Thymus (tissue), 2 donors: ENCODE measurements around the gene TMEM44. TPM values are rescaled to one million over a fixed set of nuclear protein-coding genes. Genes with fewer than 3 reads are reported as not detected.

Experiments
- polyA plus RNA-seq: library from polyadenylated mRNA; stranded (reverse); fragments of 200-250 nt; gene quantifications from one replicate; pipeline ENCODE4 v1.2.3, GENCODE V29; 2013
- total RNA-seq: library from RNA; stranded (reverse); fragments of 120-200 nt; gene quantifications from one replicate; pipeline ENCODE4 v1.2.4, GENCODE V29; 2013
- donor health status: healthy.

The TMEM44 gene
- total and polyA plus RNA-seq, 2 donors, result 2.4 to 7.1 TPM

Other genes with a start within 250 kb of the TMEM44 start
- 0.14 TPM for gene GP5, start 234.2 kb downstream of the TMEM44 start, total RNA-seq
- 0.64 TPM for gene GP5, start 234.2 kb downstream of the TMEM44 start, polyA plus RNA-seq
- gene ATP13A3, start 146.4 kb downstream of the TMEM44 start, total RNA-seq, result 40.1 TPM
- 18.9 TPM for gene ATP13A3, start 146.4 kb downstream of the TMEM44 start, polyA plus RNA-seq
- gene LSG1, start 38.8 kb upstream of the TMEM44 start, total RNA-seq, result 29.5 TPM
- gene LSG1, start 38.8 kb upstream of the TMEM44 start, polyA plus RNA-seq, result 21.7 TPM
- gene FAM43A, start 52.5 kb upstream of the TMEM44 start, total RNA-seq, result 3.7 TPM
- 6.2 TPM for gene FAM43A, start 52.5 kb upstream of the TMEM44 start, polyA plus RNA-seq